ENCODE data around the gene RILPL2.

RILPL2 gene

DNA sequence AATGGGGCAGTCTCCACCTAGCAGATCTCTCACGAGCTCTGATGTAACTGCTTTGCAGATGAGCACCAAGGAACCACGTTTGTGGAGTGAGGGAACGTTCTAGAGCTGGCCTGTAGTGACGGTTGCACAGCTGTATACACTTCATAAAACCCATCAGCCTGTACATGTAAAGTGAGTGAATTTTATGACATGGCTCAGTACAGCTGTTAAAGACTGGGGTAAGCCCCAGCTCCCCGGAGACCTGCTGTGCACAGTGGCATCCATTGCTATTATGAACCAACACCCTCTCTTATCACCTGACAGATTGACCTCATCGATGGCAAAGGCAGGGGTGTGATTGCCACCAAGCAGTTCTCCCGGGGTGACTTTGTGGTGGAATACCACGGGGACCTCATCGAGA is 31.9 kb downstream of the RILPL2 start:
- H3K4me3 ChIP-seq (ENCODE audit: low read depth, low read length): no peak overlapping the region
- TF ChIP-seq, protein P1, sequence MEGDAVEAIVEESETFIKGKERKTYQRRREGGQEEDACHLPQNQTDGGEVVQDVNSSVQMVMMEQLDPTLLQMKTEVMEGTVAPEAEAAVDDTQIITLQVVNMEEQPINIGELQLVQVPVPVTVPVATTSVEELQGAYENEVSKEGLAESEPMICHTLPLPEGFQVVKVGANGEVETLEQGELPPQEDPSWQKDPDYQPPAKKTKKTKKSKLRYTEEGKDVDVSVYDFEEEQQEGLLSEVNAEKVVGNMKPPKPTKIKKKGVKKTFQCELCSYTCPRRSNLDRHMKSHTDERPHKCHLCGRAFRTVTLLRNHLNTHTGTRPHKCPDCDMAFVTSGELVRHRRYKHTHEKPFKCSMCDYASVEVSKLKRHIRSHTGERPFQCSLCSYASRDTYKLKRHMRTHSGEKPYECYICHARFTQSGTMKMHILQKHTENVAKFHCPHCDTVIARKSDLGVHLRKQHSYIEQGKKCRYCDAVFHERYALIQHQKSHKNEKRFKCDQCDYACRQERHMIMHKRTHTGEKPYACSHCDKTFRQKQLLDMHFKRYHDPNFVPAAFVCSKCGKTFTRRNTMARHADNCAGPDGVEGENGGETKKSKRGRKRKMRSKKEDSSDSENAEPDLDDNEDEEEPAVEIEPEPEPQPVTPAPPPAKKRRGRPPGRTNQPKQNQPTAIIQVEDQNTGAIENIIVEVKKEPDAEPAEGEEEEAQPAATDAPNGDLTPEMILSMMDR (IDR thresholded peaks at IDR 0.05; ENCODE audit: low read depth, low read length): no peak

DNA sequence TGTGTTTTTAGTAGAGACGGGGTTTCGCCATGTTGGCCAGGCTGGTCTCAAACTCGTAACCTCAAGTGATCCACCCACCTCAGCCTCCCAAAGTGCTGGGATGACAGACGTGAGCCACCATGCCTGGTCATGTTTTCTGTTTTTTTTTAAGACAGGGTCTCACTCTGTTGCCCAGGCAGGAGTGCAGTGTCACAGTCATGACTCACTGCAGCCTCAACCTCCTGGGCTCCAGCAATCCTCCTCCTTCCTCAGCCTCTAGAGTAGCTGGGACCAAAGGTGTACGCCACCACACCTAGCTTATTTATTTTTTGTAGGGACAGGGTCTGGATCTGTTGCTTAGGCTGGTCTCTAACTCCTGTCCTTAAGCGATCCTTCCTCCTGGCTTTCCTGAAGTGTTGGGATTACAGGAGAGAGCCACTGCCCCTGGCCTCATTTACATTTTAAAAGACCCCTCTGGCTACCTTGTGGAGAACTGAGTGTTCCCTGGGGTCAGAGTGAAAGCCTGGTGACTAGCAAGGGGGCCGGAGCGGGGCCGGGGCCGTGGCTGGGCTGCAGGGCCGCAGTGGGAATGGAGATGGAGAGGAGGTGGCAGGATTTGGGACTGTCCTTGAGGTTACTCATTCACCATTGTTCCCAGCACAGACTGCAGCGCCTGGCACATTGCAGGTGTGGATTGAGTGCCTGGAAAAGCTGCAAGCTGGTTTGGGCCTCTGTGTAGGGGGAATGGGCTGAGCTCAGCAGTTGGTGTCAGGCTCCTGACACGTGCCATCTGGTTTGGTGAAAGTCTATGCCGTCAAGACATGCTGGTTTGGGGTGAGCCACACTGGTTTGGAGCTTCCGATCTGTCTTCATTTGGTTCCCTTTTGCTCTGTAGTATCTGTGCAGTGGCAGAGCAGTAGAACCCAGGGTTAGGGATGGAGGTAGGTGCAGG is 34.5 kb downstream of the RILPL2 start:
- H3K4me3 ChIP-seq (ENCODE audit: low read depth, low read length): no peak overlapping the region
- TF ChIP-seq, protein P1 (IDR thresholded peaks at IDR 0.05; ENCODE audit: low read depth, low read length): no peak

DNA sequence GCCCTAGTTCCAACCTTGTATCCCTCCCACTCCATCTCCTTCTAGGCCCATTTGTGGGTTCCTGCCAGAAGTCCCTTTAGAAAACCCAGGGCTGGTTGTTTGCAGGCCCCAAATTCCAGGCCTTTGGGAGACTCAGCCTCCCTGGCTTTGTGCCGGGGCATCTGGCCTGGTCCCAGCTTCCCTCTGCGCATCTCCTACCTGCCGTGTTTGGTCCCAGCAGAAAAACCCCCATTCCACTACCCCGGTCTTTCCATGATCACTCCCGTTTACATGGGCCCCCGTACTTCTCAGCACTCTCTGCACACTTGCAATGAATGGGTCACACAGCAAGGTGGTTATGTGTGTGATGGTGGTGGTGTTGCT is 37.2 kb downstream of the RILPL2 start:
- H3K4me3 ChIP-seq (ENCODE audit: low read depth, low read length): no peak overlapping the region
- TF ChIP-seq, protein P1 (IDR thresholded peaks at IDR 0.05; ENCODE audit: low read depth, low read length): no peak

DNA sequence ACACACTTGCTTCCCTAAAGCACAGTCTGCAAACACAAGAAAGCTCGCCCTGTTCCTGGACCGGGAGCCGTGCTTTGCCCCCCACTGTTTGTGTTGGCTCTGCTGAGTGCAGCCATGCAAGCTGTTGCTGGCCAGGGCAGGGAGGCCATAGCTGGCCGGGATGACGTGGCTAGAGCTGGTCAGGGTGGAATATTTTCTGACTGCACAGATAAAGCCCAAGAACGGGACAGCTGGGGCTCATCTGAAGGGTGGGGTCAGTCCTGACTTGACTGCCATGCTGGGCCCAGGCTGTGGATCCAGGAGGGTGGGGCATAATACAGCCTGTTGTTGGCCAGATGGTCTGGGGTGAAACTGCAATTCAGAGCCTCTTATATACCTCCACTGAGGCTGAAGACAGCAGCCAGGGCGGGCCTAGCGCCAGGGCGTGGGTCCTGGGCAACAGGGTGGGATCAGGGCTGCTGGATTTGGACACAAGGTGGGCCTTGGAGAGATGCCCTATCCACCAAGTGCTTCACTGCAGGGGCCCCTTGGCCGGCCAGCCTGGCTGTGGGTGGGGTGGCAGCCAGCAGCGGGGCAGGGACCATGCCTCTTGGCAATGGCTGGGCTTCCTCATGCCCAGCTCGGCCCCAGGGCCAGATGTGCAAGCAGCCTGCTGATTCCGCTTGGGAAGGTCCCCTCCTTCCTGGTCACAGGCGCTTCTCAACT is 37.8 kb downstream of the RILPL2 start:
- no peak overlapping the region for H3K4me3 ChIP-seq (ENCODE audit: low read depth, low read length)
- TF ChIP-seq, protein P1 (IDR thresholded peaks at IDR 0.05; ENCODE audit: low read depth, low read length): no peak

GRCh38 chr12:123398177-123398549 is 38.3 kb downstream of the RILPL2 start:
- TF ChIP-seq, protein P1 (IDR thresholded peaks at IDR 0.05; ENCODE audit: low read depth, low read length): no peak
- H3K4me3 ChIP-seq (ENCODE audit: low read depth, low read length): no peak overlapping the region

DNA sequence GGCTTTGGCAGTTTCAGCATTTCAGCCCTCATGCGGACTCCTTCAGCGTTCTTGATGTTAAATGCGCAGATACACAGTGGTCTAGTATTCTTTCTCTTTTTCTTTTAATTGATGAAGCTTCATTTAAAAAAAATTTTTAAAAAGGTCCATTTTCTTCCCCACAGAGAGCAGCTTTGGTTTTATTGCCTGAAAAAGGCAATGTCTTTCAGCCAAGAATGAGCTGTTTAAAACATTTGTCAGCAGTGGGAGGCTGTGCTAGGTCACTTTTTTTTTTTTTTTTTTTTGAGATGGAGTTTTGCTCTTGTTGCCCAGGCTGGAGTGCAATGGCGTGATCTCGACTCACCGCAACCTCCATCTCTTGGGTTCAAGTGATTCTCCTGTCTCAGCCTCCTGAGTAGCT is 39.1 kb downstream of the RILPL2 start:
- H3K4me3 ChIP-seq (ENCODE audit: low read depth, low read length): no peak overlapping the region
- TF ChIP-seq, protein P1 (IDR thresholded peaks at IDR 0.05; ENCODE audit: low read depth, low read length): no peak

DNA sequence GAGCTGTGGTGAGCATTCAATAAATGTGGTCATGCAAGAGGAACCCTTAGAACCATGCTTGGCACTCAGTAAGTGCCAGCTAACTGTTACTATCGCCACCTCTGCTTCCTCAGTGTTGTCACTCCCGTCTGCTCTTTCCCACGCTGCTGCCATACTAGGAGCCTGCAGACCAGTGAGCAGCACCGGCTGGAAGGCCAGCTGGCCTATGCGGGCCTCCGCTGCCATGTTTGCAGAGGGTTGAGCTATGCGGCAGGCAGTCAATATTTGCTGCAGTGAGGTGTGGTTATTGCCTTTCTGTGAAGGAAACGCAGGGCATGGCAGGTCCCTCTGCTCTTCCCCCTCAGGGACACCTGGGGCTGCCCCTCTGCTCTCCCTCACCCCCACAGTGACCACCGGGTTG is 39.5 kb downstream of the RILPL2 start:
- no peak overlapping the region for H3K4me3 ChIP-seq (ENCODE audit: low read depth, low read length)
- TF ChIP-seq, protein P1 (IDR thresholded peaks at IDR 0.05; ENCODE audit: low read depth, low read length): no peak
